HCT116 (cell line): ENCODE measurements around the gene SEMA3G. TPM values are rescaled to one million over a fixed set of nuclear protein-coding genes. Genes with fewer than 3 reads are reported as not detected.

Source experiments
- ATAC-seq: fragments of 200-7000 bp; cut with Tn5 transposase; 2 replicates; pipeline ENCODE4 v1.9.1; 2020; ENCODE audit warnings: mild to moderate bottlenecking, moderate library complexity
- BruUV-seq: library from RNA; stranded (reverse); fragments of 400-500 nt; replicated peaks from 2 replicates; lab custom pipeline; 2021; lab: Mats Ljungman, UMichigan
- CTCF ChIA-PET: fragments of 300-600 bp; sonication (Branson Sonifier 250); formaldehyde crosslinking; loops from one replicate; lab custom pipeline; 2021; ENCODE audit warnings: antibody characterized with exemption; lab: Charles Lee
- POLR2A ChIA-PET: fragments of 300-600, 350-600 bp; sonication (Branson Sonifier 250); formaldehyde crosslinking; loops from one replicate; lab custom pipeline; 2021; ENCODE audit warnings: antibody characterized with exemption; lab: Charles Lee
- RAD21 ChIA-PET, 2 experiments: fragments of 300-600 bp; sonication (Branson Sonifier 250); formaldehyde crosslinking; loops; one replicate each; lab custom pipeline; 2023; ENCODE audit warnings: low total read pairs in 2 of 2; ENCODE audit not compliant: uncharacterized antibody in 2 of 2, unreplicated experiment in 2 of 2, low non-redundant PET in 1 of 2; lab: Charles Lee
- DNase-seq: peaks from one replicate; pipeline ENCODE4 v3.0.0-alpha.2; 2010; ENCODE audit warnings: low read depth, low spot score
- H2AFZ ChIP-seq: fragments of 200-600 bp; shearing (Covaris generic), sonication (generic); 2 replicates; pipeline ENCODE4 v1.6.1; 2017; ENCODE audit warnings: low read depth, mixed run types, mixed read lengths, antibody characterized with exemption, low read length; ENCODE audit not compliant: poor library complexity, severe bottlenecking
- H3K27ac ChIP-seq: 2 replicates; pipeline ENCODE4 v1.5.1; 2012; ENCODE audit warnings: low read depth, low read length
- H3K27me3 ChIP-seq: fragments of 200-600 bp; sonication (generic); 2 replicates; pipeline ENCODE4 v1.6.1; 2016; ENCODE audit warnings: mixed run types, low read length, mixed read lengths; ENCODE audit not compliant: insufficient read depth
- H3K36me3 ChIP-seq, 2 experiments: fragments of 200-500 bp in 1 of 2; fragments of 200-600 bp in 1 of 2; sonication (Bioruptor generic) in 1 of 2; sonication (generic) in 1 of 2; 2 replicates each; pipeline versions ENCODE4 v1.5.1 to v1.6.1; 2014 to 2016; ENCODE audit warnings: low read length in 2 of 2, inconsistent platforms in 1 of 2, mixed read lengths in 1 of 2, mixed run types in 1 of 2; ENCODE audit not compliant: insufficient read depth in 2 of 2, control insufficient read depth in 1 of 2
- H3K4me1 ChIP-seq, 2 experiments: fragments of 200-600 bp in 1 of 2; sonication (generic) in 1 of 2; 2 replicates each; pipeline versions ENCODE4 v1.5.1 to v1.6.1; 2012 to 2017; ENCODE audit warnings: low read length in 2 of 2, inconsistent platforms in 1 of 2, mild to moderate bottlenecking in 1 of 2, mixed read lengths in 1 of 2, mixed run types in 1 of 2, moderate library complexity in 1 of 2; ENCODE audit not compliant: insufficient read depth in 2 of 2, control insufficient read depth in 1 of 2
- H3K4me2 ChIP-seq: fragments of 200-600 bp; sonication (generic); 2 replicates; pipeline ENCODE4 v1.6.1; 2017; ENCODE audit warnings: mixed run types, low read length, mixed read lengths
- H3K4me3 ChIP-seq, 2 experiments: fragments of 200-600 bp in 1 of 2; sonication (generic) in 1 of 2; replicated peaks in 1 of 2; 2 replicates each; pipeline ENCODE4 v1.5.1; 2011 to 2016; ENCODE audit warnings: low read length in 2 of 2, control low read depth in 1 of 2, low read depth in 1 of 2, mild to moderate bottlenecking in 1 of 2, mixed read lengths in 1 of 2, mixed run types in 1 of 2
- H3K79me2 ChIP-seq: fragments of 200-600 bp; sonication (generic); 2 replicates; pipeline ENCODE4 v1.6.1; 2017; ENCODE audit warnings: mild to moderate bottlenecking, mixed run types, low read length, moderate library complexity, mixed read lengths; ENCODE audit not compliant: insufficient read depth
- H3K9ac ChIP-seq: fragments of 200-600 bp; sonication (generic); 2 replicates; pipeline ENCODE4 v1.6.1; 2016; ENCODE audit warnings: low read length, mixed read lengths
- H3K9me2 ChIP-seq: fragments of 200-600 bp; sonication (generic), shearing (Covaris generic); 2 replicates; pipeline ENCODE4 v1.6.1; 2017; ENCODE audit warnings: mixed run types, mild to moderate bottlenecking, moderate library complexity; ENCODE audit not compliant: insufficient read depth
- H3K9me3 ChIP-seq, 2 experiments: fragments of 200-500 bp in 1 of 2; fragments of 200-600 bp in 1 of 2; sonication (Bioruptor generic) in 1 of 2; sonication (generic) in 1 of 2; 2 replicates each; pipeline ENCODE4 v1.6.1; 2014 to 2017; ENCODE audit warnings: low read length in 2 of 2, mixed read lengths in 2 of 2, inconsistent platforms in 1 of 2, low read depth in 1 of 2, mild to moderate bottlenecking in 1 of 2, mixed run types in 1 of 2, moderate library complexity in 1 of 2; ENCODE audit not compliant: control insufficient read depth in 1 of 2, insufficient read depth in 1 of 2
- H4K20me1 ChIP-seq: fragments of 200-600 bp; sonication (generic), shearing (Covaris generic); 2 replicates; pipeline ENCODE4 v1.6.1; 2017; ENCODE audit warnings: mixed run types, mild to moderate bottlenecking, moderate library complexity; ENCODE audit not compliant: insufficient read depth
- CBX3 ChIP-seq: IDR thresholded peaks from 2 replicates; pipeline ENCODE4 v1.6.1; 2012; ENCODE audit warnings: low read depth
- CEBPB ChIP-seq: IDR thresholded peaks from 2 replicates; pipeline ENCODE4 v1.6.1; 2012; ENCODE audit warnings: low read depth
- EGR1 ChIP-seq: IDR thresholded peaks from 2 replicates; pipeline ENCODE4 v1.6.1; 2012; ENCODE audit warnings: low read depth
- ELF1 ChIP-seq: IDR thresholded peaks from 2 replicates; pipeline ENCODE4 v1.6.1; 2012; ENCODE audit warnings: low read depth, borderline replicate concordance
- EZH2phosphoT487 ChIP-seq: fragments of 200-600 bp; IDR thresholded peaks from 2 replicates; pipeline ENCODE4 v1.6.1; 2018; ENCODE audit warnings: antibody characterized with exemption, borderline replicate concordance
- JUND ChIP-seq: IDR thresholded peaks from 2 replicates; pipeline ENCODE4 v1.6.1; 2012
- POLR2A ChIP-seq: IDR thresholded peaks from 2 replicates; pipeline ENCODE4 v1.7.0; 2011; ENCODE audit warnings: borderline replicate concordance; ENCODE audit not compliant: insufficient read depth, insufficient read length; ENCODE audit errors: extremely low read depth
- RAD21 ChIP-seq: IDR thresholded peaks from 2 replicates; pipeline ENCODE4 v1.6.1; 2012; ENCODE audit warnings: low read depth, mild to moderate bottlenecking
- TCF7L2 ChIP-seq: IDR thresholded peaks from 2 replicates; pipeline ENCODE4 v1.7.0; 2011; ENCODE audit warnings: borderline replicate concordance, inconsistent platforms; ENCODE audit not compliant: insufficient read depth, insufficient read length; ENCODE audit errors: extremely low read depth
- ZFX ChIP-seq: fragments of 450-650 bp; IDR thresholded peaks from 2 replicates; pipeline ENCODE4 v1.6.1; 2017
- ZNF274 ChIP-seq: fragments of 200-500 bp; sonication (Bioruptor generic); IDR thresholded peaks from 2 replicates; pipeline ENCODE4 v1.6.1; 2014; ENCODE audit warnings: mild to moderate bottlenecking, low read depth, low read length, inconsistent platforms
- intact Hi-C: fragments of 100-400 bp; cut with micrococcal nuclease; formaldehyde crosslinking; loops from 2 replicates; pipeline ENCODE4 v1.10.0; 2022
- total RNA-seq: library from RNA; stranded (reverse); gene quantifications from one replicate; pipeline ENCODE4 v1.2.1, GENCODE V29; 2021; ENCODE audit not compliant: unreplicated experiment
- TF ChIP-seq, protein P1 (sequence below): IDR thresholded peaks from 2 replicates; pipeline ENCODE4 v1.6.1; 2012
- TF ChIP-seq, protein P2 (sequence below): IDR thresholded peaks from 2 replicates; pipeline ENCODE4 v1.6.1; 2011; ENCODE audit warnings: mild to moderate bottlenecking, low read length, moderate library complexity; ENCODE audit not compliant: insufficient replicate concordance; ENCODE audit errors: extremely low read depth
- TF ChIP-seq, protein P3 (sequence below), 3 experiments: fragments of 200-600 bp in 1 of 3; sonication (generic) in 1 of 3; IDR thresholded peaks in 2 of 3; conservative IDR thresholded peaks in 1 of 3; 2 replicates each; pipeline ENCODE4 v1.5.1; 2012 to 2017; ENCODE audit warnings: low read depth in 2 of 3, low read length in 2 of 3, antibody characterized with exemption in 1 of 3, borderline replicate concordance in 1 of 3, control low read depth in 1 of 3, mild to moderate bottlenecking in 1 of 3, mixed read lengths in 1 of 3, mixed run types in 1 of 3, moderate library complexity in 1 of 3; ENCODE audit not compliant: insufficient read depth in 1 of 3

The SEMA3G gene
- total RNA-seq, 1 experiment from 2014 or later = 4.2 TPM

DNA sequence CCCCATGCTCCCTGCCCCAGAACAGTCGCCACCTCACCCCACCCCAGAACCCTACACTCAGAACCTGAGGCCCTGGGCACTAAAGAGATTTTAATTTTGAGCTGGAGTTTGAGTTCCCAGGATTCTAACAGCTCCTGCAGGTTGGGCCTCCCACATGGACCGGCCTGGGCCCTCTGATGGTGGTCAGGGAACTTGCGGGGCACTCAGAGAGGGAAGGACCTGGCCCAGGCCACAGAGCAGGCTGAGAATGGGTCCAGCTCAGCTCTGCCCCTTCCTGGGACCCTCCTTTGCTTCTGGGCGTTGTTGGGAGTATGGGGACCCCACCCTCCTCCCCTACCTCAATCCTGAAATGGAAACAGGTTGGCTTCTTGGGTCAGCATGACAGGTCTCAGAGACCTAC, 1.1 kb upstream of the SEMA3G start:
- Histone ChIP-seq H3K79me2 (no peaks in the 10 kb centered on the region), H3K9ac (no peak overlapping the region), H3K36me3 (no peaks in the 10 kb centered on the region), H3K9me3 (no peaks in the 10 kb centered on the region), H2AFZ (no peak overlapping the region), H4K20me1 (no peaks in the 10 kb centered on the region), H3K27me3 (no peaks in the 10 kb centered on the region), H3K4me2 (no peak overlapping the region), H3K4me1 (peaks cover 16 to 32% of the 10 kb centered on the region in 2 experiments), H3K4me3 (no peak overlapping the region), H3K9me2 (no peaks in the 10 kb centered on the region), H3K27ac (no peak overlapping the region)
- POLR2A ChIA-PET = no interaction called here
- no TSS peak for BruUV-seq
- no peak for DNase-seq
- intact Hi-C loops = loop anchor here (5.0 kb wide), 1 partner anchor 154 kb away; no protein-coding TSS in a partner anchor
- CTCF ChIA-PET = interaction anchor here (0.7 to 2.0 kb wide), 7 partner anchors 14 to 208 kb away, joined by 3 to 13 read pairs (median 3); partner anchors contain the start of gene TWF2
- TF ChIP-seq CBX3 = no peak
- TF ChIP-seq, protein P1, sequence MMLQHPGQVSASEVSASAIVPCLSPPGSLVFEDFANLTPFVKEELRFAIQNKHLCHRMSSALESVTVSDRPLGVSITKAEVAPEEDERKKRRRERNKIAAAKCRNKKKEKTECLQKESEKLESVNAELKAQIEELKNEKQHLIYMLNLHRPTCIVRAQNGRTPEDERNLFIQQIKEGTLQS = no peak
- no peak for TF ChIP-seq RAD21
- no peak for TF ChIP-seq POLR2A
- no peak for TF ChIP-seq EZH2phosphoT487
- no peak for TF ChIP-seq JUND
- TF ChIP-seq ZNF274 = no peak
- TF ChIP-seq ELF1 = no peak
- TF ChIP-seq, protein P2, sequence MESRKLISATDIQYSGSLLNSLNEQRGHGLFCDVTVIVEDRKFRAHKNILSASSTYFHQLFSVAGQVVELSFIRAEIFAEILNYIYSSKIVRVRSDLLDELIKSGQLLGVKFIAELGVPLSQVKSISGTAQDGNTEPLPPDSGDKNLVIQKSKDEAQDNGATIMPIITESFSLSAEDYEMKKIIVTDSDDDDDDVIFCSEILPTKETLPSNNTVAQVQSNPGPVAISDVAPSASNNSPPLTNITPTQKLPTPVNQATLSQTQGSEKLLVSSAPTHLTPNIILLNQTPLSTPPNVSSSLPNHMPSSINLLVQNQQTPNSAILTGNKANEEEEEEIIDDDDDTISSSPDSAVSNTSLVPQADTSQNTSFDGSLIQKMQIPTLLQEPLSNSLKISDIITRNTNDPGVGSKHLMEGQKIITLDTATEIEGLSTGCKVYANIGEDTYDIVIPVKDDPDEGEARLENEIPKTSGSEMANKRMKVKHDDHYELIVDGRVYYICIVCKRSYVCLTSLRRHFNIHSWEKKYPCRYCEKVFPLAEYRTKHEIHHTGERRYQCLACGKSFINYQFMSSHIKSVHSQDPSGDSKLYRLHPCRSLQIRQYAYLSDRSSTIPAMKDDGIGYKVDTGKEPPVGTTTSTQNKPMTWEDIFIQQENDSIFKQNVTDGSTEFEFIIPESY = no peak
- TF ChIP-seq TCF7L2 = no peak
- TF ChIP-seq, protein P3, sequence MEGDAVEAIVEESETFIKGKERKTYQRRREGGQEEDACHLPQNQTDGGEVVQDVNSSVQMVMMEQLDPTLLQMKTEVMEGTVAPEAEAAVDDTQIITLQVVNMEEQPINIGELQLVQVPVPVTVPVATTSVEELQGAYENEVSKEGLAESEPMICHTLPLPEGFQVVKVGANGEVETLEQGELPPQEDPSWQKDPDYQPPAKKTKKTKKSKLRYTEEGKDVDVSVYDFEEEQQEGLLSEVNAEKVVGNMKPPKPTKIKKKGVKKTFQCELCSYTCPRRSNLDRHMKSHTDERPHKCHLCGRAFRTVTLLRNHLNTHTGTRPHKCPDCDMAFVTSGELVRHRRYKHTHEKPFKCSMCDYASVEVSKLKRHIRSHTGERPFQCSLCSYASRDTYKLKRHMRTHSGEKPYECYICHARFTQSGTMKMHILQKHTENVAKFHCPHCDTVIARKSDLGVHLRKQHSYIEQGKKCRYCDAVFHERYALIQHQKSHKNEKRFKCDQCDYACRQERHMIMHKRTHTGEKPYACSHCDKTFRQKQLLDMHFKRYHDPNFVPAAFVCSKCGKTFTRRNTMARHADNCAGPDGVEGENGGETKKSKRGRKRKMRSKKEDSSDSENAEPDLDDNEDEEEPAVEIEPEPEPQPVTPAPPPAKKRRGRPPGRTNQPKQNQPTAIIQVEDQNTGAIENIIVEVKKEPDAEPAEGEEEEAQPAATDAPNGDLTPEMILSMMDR (IDR thresholded peaks at IDR 0.05 in 2 of 3, conservative IDR thresholded peaks at IDR 0.05 in 1 of 3; ENCODE audit: borderline replicate concordance in 1 of 3, insufficient read depth in 1 of 3, low read depth in 2 of 3, low read length in 2 of 3) = no peak
- TF ChIP-seq CEBPB = no peak
- no peak for TF ChIP-seq ZFX
- no peak for TF ChIP-seq EGR1
- ATAC-seq = no peak
- RAD21 ChIA-PET = interaction anchor here in 1 of 2 experiments (1.0 kb wide), 1 partner anchor 220 kb away, joined by 3 read pairs; the partner anchor contains the start of gene TLR9
